HEK293 (cell line): ENCODE data around the gene RIN1.

Source experiments
- CTCF ChIP-seq: fragments of 450-650 bp; formaldehyde crosslinking; IDR thresholded peaks from 2 replicates; pipeline ENCODE4 v1.5.1; 2016; ENCODE audit warnings: missing biosample characterization, missing genetic modification characterization
- GLI4 ChIP-seq: fragments of 450-650 bp; formaldehyde crosslinking; IDR thresholded peaks from 2 replicates; pipeline ENCODE4 v1.5.1; 2016; ENCODE audit warnings: missing biosample characterization, missing genetic modification characterization
- INSM2 ChIP-seq: fragments of 450-650 bp; formaldehyde crosslinking; IDR thresholded peaks from 2 replicates; pipeline ENCODE4 v1.5.1; 2016; ENCODE audit warnings: missing biosample characterization, missing genetic modification characterization
- MEIS1 ChIP-seq: sonication (generic); formaldehyde crosslinking; IDR thresholded peaks from 2 replicates; pipeline ENCODE4 v1.8.1; 2022; ENCODE audit warnings: missing genetic modification reagents, mild to moderate bottlenecking, borderline replicate concordance
- PBX3 ChIP-seq: sonication (generic); formaldehyde crosslinking; IDR thresholded peaks from 2 replicates; pipeline ENCODE4 v1.8.1; 2022; ENCODE audit warnings: mild to moderate bottlenecking, moderate library complexity, missing genetic modification reagents
- PRDM6 ChIP-seq: fragments of 450-650 bp; formaldehyde crosslinking; IDR thresholded peaks from 2 replicates; pipeline ENCODE4 v1.5.1; 2017; ENCODE audit warnings: missing biosample characterization, missing genetic modification characterization
- TRIM28 ChIP-seq: IDR thresholded peaks from 2 replicates; pipeline ENCODE4 v1.6.1; 2011; ENCODE audit warnings: low read length, control low read depth, borderline replicate concordance
- ZBTB1 ChIP-seq: fragments of 450-650 bp; formaldehyde crosslinking; IDR thresholded peaks from 2 replicates; pipeline ENCODE4 v1.5.1; 2016; ENCODE audit warnings: missing biosample characterization, missing genetic modification characterization
- ZBTB17 ChIP-seq: fragments of 450-650 bp; formaldehyde crosslinking; IDR thresholded peaks from 2 replicates; pipeline ENCODE4 v1.5.1; 2016; ENCODE audit warnings: missing biosample characterization, missing genetic modification characterization
- ZFP3 ChIP-seq: fragments of 450-650 bp; formaldehyde crosslinking; IDR thresholded peaks from 2 replicates; pipeline ENCODE4 v1.5.1; 2016; ENCODE audit warnings: low read depth, missing biosample characterization, missing genetic modification characterization
- ZNF10 ChIP-seq: fragments of 450-650 bp; formaldehyde crosslinking; IDR thresholded peaks from 2 replicates; pipeline ENCODE4 v1.5.1; 2017; ENCODE audit warnings: missing biosample characterization, missing genetic modification characterization
- ZNF112 ChIP-seq: fragments of 450-650 bp; formaldehyde crosslinking; IDR thresholded peaks from 2 replicates; pipeline ENCODE4 v1.5.0; 2017; ENCODE audit warnings: missing biosample characterization, missing genetic modification characterization
- ZNF174 ChIP-seq: fragments of 450-650 bp; formaldehyde crosslinking; IDR thresholded peaks from 2 replicates; pipeline ENCODE4 v1.5.0; 2017; ENCODE audit warnings: missing biosample characterization, mild to moderate bottlenecking, missing genetic modification characterization
- ZNF324 ChIP-seq: fragments of 450-650 bp; formaldehyde crosslinking; IDR thresholded peaks from 2 replicates; pipeline ENCODE4 v1.5.1; 2016; ENCODE audit warnings: missing biosample characterization, missing genetic modification characterization
- ZNF341 ChIP-seq: fragments of 450-650 bp; formaldehyde crosslinking; IDR thresholded peaks from 2 replicates; pipeline ENCODE4; 2016; ENCODE audit warnings: low read depth, missing biosample characterization, missing genetic modification characterization
- ZNF354C ChIP-seq: fragments of 450-650 bp; formaldehyde crosslinking; IDR thresholded peaks from 2 replicates; pipeline ENCODE4 v1.5.1; 2016; ENCODE audit warnings: missing biosample characterization, missing genetic modification characterization, low read depth, borderline replicate concordance
- ZNF366 ChIP-seq: fragments of 450-650 bp; formaldehyde crosslinking; conservative IDR thresholded peaks from 2 replicates; pipeline ENCODE4 v1.5.1; 2016; ENCODE audit warnings: missing biosample characterization, missing genetic modification characterization
- ZNF404 ChIP-seq: fragments of 450-650 bp; formaldehyde crosslinking; IDR thresholded peaks from 2 replicates; pipeline ENCODE4 v1.5.1; 2017; ENCODE audit warnings: missing biosample characterization, missing genetic modification characterization
- ZNF433 ChIP-seq: fragments of 450-650 bp; formaldehyde crosslinking; IDR thresholded peaks from 2 replicates; pipeline ENCODE4 v1.5.1; 2016; ENCODE audit warnings: missing biosample characterization, missing genetic modification characterization, low read depth
- ZNF473 ChIP-seq: fragments of 450-650 bp; formaldehyde crosslinking; IDR thresholded peaks from 2 replicates; pipeline ENCODE4 v1.5.1; 2017; ENCODE audit warnings: missing biosample characterization, missing genetic modification characterization
- ZNF488 ChIP-seq: fragments of 450-650 bp; formaldehyde crosslinking; IDR thresholded peaks from 2 replicates; pipeline ENCODE4 v1.5.1; 2016; ENCODE audit warnings: missing biosample characterization, missing genetic modification characterization
- ZNF501 ChIP-seq: fragments of 450-650 bp; formaldehyde crosslinking; IDR thresholded peaks from 2 replicates; pipeline ENCODE4 v1.5.1; 2016; ENCODE audit warnings: missing biosample characterization, missing genetic modification characterization
- ZNF513 ChIP-seq: fragments of 450-650 bp; IDR thresholded peaks from 2 replicates; pipeline ENCODE4 v1.5.1; 2018; ENCODE audit warnings: missing biosample characterization, missing genetic modification characterization
- ZNF514 ChIP-seq: fragments of 450-650 bp; formaldehyde crosslinking; IDR thresholded peaks from 2 replicates; pipeline ENCODE4 v1.5.1; 2016; ENCODE audit warnings: missing biosample characterization, missing genetic modification characterization
- ZNF544 ChIP-seq: fragments of 450-650 bp; formaldehyde crosslinking; IDR thresholded peaks from 2 replicates; pipeline ENCODE4 v1.5.0; 2017; ENCODE audit warnings: missing biosample characterization, missing genetic modification characterization
- ZNF561 ChIP-seq: fragments of 450-650 bp; IDR thresholded peaks from 2 replicates; pipeline ENCODE4 v1.5.1; 2018; ENCODE audit warnings: missing biosample characterization, missing genetic modification characterization, borderline replicate concordance
- ZNF580 ChIP-seq: fragments of 450-650 bp; formaldehyde crosslinking; IDR thresholded peaks from 2 replicates; pipeline ENCODE4 v1.5.1; 2016; ENCODE audit warnings: missing biosample characterization, missing genetic modification characterization
- ZNF654 ChIP-seq: fragments of 450-650 bp; formaldehyde crosslinking; IDR thresholded peaks from 2 replicates; pipeline ENCODE4 v1.5.1; 2016; ENCODE audit warnings: low read depth, missing biosample characterization, missing genetic modification characterization
- ZNF747 ChIP-seq: fragments of 450-650 bp; formaldehyde crosslinking; IDR thresholded peaks from 2 replicates; pipeline ENCODE4 v1.5.1; 2016; ENCODE audit warnings: missing biosample characterization, missing genetic modification characterization
- ZNF785 ChIP-seq: fragments of 450-650 bp; formaldehyde crosslinking; IDR thresholded peaks from 2 replicates; pipeline ENCODE4 v1.5.1; 2016; ENCODE audit warnings: missing biosample characterization, missing genetic modification characterization
- ZNF837 ChIP-seq: fragments of 450-650 bp; formaldehyde crosslinking; IDR thresholded peaks from 2 replicates; pipeline ENCODE4 v1.5.1; 2016; ENCODE audit warnings: missing biosample characterization, missing genetic modification characterization

Gene RIN1

GRCh38 chr11:66328302-66329144, 7.7 kb downstream of the RIN1 start (continued):
- TF ChIP-seq CTCF (tag by site-specific recombination) (peak; percentile 89), ZNF341 (tag by site-specific recombination) (no peak), ZFP3 (tag by site-specific recombination) (no peak), ZNF324 (tag by site-specific recombination) (no peak), ZNF514 (tag by site-specific recombination) (no peak), ZNF654 (tag by site-specific recombination) (peak; percentile 56), MEIS1 (CRISPR knock-in tag) (no peak), ZNF501 (tag by site-specific recombination) (no peak), ZNF837 (tag by site-specific recombination) (no peak), ZNF354C (tag by site-specific recombination) (no peak), TRIM28 (no peak), ZBTB1 (tag by site-specific recombination) (no peak), ZNF174 (tag by site-specific recombination) (no peak), ZNF366 (tag by site-specific recombination) (no peak), ZNF10 (tag by site-specific recombination) (no peak), ZNF747 (tag by site-specific recombination) (no peak), PBX3 (CRISPR knock-in tag) (no peak), ZNF513 (no peak), ZNF544 (tag by site-specific recombination) (no peak), ZNF785 (tag by site-specific recombination) (no peak), ZBTB17 (tag by site-specific recombination) (peak; percentile 61; the same call in 1 of the 2 replicates), PRDM6 (tag by site-specific recombination) (no peak), INSM2 (no peak), GLI4 (tag by site-specific recombination) (no peak), ZNF112 (no peak), ZNF561 (tag by site-specific recombination) (no peak), ZNF404 (no peak), ZNF433 (tag by site-specific recombination) (no peak), ZNF580 (tag by site-specific recombination) (no peak), ZNF488 (tag by site-specific recombination) (no peak), ZNF473 (tag by site-specific recombination) (no peak)
